Activated naive CD8-positive, alpha-beta T cell treated with anti-CD3 and anti-CD28 coated beads, Interleukin-2, amount 50 U/mL, for 16 hours (primary cell): ENCODE results near the gene ANO8.

Experiments
- DNase-seq: peaks from one replicate; pipeline ENCODE4 v3.0.0-alpha.2; 2020; ENCODE audit warnings: low read depth, low spot score

ANO8 gene

DNA sequence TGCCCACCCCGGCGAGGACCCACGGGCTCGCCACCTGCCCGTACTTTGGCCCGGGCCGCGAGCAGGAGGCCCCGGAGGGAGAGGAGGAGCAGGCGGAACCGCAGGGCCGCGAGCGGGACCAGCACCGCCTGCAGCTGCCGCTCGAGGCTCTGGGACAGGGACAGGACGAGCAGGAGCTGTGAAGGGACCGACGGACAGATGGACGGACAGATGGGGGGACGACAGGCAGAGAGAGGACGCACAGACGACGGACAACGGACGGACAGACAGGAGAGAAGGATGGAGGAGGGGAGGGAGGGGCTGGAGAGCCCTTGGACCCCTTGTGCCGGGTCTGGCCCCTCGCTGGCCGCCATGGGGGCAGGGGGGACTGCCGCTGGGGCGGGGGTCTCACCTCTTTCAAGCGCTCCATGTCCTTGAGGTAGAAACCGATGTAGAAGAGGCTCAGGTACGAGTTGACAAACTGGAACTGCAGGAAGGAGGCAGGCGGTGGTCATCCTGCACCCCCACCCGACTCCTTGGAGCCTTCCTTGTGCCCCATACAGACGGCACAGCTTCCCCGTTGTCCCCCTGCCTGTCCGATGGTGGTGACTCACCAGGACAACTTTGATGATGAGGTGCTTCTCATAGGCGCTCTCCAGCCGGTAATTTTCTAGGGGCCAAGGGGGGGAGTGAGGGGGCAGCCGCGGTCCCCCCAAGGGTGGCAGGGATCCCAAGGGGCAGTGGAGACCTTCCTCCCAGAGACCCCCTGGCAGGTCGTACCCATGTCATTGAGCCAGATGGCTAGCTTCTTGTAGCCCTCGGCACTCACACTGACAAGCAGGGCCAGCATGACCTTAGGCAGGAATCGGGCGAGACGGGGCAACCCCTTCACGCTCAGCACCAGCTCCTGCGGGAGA, 5.0 kb downstream of the ANO8 start:
- DNase-seq: no peak

- no peak for DNase-seq
These were observed 5.9 kb downstream of the ANO8 start for GRCh38 chr19:17328517-17329365.

GRCh38 chr19:17327654-17328516, 6.8 kb downstream of the ANO8 start:
- DNase-seq: no peak

- DNase-seq: no peak
These were observed 7.5 kb downstream of the ANO8 start for GRCh38 chr19:17327068-17327653.

- DNase-seq: no peak
These were observed 8.1 kb downstream of the ANO8 start for GRCh38 chr19:17326595-17326966.

DNA sequence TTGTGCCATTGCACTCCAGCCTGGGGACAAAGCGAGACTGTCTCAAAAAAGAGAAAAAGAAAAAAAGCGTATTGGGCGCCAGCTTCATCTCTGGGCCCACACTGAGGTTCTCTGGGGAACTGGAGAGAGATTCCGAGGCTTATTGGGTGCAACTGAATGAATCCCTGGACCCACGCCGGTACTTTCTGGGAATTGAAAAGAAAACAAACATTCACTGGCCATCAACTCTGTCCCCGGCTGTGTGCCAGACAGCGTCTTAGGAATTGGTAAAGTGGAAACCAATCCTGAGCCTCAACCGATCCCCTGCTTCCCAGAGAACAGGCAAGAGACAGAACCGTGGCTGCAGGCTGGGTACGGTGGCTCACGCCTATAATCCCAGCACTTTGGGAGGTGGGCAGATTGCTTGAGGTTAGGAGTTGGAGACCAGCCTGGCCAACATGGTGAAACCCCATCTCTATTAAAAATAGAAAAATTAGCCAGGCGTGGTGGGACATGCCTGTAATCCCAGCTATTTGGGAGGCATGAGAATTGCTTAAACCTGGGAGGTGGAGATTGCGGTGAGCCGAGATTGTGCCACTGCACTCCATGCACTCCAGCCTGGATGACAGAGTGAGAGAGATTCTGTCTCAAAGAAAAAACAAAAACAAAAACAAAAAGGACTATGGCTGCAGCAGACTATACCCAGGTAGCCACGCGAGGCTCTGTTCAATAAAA, 8.6 kb downstream of the ANO8 start:
- DNase-seq: no peak

GRCh38 chr19:17325133-17325532, 9.5 kb downstream of the ANO8 start:
- DNase-seq: no peak

- no peak for DNase-seq
These were observed 10.1 kb downstream of the ANO8 start for GRCh38 chr19:17324357-17325114.

DNA sequence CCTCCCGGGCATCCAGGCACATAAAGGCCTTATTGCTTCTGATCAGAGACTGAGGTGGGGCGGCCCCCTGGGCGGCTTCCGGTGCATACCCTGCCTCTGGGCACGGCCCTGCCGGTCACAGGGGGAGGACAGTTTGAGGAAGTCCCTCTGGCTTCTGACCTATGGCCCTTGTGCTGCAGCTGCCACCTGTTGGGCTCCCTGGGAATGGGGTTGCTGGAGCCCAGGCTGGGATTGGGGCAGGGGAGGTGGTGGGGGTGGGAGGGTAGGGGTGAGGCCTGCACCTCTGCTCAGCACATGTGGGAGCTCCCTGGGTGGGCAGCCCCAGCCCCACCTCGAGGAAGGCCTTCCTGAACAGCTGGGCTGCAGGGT, 10.7 kb downstream of the ANO8 start:
- DNase-seq: no peak

GRCh38 chr19:17323300-17323963, 11.2 kb downstream of the ANO8 start:
- no peak for DNase-seq

DNA sequence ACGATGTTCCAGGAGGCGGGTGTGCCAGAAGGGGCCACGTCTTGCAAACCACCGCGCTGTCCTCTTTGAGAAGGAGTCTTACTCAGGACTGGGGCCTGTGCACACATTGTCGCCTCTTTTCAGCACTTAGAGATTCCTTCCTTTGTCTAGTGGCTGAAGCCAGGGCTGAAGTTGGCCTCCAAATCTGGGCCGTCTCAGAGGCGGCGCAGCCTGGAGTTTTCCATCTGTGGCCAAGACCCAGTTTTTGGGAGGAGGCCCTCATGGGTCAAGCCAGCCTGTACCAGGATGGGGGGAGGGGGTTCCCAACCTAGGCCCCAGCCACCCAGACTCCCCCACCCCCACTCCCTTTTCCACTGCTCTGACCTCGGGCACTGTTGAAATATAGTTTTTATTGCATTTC, 11.8 kb downstream of the ANO8 start:
- no peak for DNase-seq

GRCh38 chr19:17321655-17322489, 12.8 kb downstream of the ANO8 start:
- no peak for DNase-seq

DNA sequence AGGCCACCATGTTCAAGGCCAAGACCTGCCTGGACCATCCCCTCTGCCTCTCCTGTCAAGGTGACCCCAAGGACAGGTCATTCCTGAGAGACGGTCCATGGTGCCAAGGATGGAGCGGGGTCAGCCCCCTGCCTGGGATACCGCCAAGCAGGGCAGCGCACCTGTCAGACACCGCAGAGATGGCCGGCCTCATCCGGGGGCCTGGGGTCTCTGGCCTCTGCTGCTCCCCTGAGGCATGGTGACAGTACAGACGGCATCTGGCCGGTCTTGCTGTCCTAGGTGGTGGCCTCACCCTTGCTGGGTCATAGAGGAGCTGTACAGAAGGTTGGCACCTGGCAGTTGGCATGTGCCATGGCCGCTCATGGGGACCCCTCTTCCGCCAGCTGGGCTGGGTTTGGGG, 14.2 kb downstream of the ANO8 start:
- no peak for DNase-seq

DNA sequence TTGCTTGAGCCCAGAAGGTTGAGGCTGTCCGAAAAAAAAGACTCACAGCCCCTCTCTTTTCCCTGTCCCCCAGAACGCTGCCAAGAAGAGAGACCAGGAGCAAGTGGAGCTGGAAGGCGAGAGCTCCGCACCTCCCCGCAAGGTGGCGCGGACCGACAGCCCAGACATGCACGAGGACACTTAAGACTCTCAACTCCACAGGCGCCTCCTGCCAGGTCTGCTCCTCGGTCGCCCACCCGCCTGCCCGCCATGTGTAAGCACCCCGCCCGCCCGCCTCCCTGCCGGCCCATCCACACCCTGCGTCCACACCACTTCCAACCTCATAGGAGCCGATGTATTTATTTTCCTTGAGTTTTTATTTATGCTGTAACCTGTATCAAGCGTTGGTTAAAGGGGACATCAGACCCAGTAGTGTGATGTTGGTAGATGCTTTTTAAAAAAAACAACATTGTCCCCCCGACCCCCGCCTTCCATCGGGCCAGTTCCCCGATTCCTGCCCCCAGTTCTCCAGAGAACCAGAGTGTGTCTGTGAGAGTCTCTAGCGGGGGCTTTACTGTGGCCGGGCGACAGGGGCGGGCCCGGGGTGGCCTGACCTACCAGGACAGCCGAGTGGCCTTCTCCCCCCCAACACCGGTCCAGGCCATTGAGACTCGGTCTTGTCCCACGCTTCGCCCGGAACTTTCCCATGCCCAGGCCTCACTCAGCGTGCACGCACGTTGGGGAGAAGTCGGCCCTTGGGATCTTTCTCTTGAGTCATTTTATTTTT, 15.0 kb downstream of the ANO8 start:
- DNase-seq: no peak

- DNase-seq: no peak
These were observed 15.7 kb downstream of the ANO8 start for GRCh38 chr19:17318966-17319365.

DNA sequence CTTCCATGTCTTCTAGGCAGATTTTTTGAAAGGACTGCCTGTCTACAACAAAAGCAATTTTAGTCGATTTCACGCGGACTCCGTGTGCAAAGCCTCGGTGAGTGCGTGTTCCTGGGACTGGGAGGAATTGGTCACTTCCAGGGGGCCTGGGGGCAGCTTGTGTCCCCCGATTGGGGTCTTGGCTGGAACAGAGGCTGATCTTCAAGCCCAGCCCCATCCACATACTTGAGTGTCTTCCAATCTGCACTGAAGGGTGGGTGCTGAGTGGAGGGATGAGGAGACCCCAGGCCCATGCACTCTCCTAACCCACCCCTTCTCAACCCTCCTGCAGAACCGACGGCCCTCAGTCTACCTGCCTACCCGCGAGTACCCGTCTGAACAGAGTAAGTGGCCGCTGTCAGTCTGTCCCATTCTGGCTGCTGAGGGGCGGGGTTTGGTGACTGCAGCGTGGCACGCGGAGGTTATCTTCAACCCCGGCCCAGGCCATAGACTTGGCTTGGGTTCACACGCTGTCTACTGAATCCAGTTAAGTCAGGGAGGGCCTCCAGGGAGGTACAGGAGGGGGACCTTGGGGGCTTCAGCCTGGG, 20.6 kb downstream of the ANO8 start:
- DNase-seq: no peak
